Upper lobe of left lung (tissue), 6 donors: ENCODE measurements around the gene MRC2. TPM values are rescaled to one million over a fixed set of nuclear protein-coding genes. Genes with fewer than 3 reads are reported as not detected.

Source experiments
- ATAC-seq, 2 donors: fragments of 200-7000 bp; cut with Tn5 transposase; one replicate each; pipeline ENCODE4 v1.9.1; 2022; ENCODE audit warnings: mild to moderate bottlenecking in 2 of 2, moderate library complexity in 2 of 2; ENCODE audit not compliant: low FRiP score in 2 of 2
- DNase-seq, 2 donors: peaks; one replicate each; pipeline ENCODE4 v3.0.0-alpha.2; 2019 to 2020
- H3K27ac ChIP-seq, 4 donors: fragments of 200-600 bp; sonication (generic); one replicate each; pipeline ENCODE4 v1.5.1; 2016 to 2019
- H3K27me3 ChIP-seq, 4 donors: fragments of 200-600 bp; sonication (generic); one replicate each; pipeline ENCODE4 v1.5.1; 2017 to 2019
- H3K36me3 ChIP-seq, 4 donors: fragments of 200-600 bp; sonication (generic); one replicate each; pipeline ENCODE4 v1.5.1; 2016 to 2019
- H3K4me1 ChIP-seq, 4 donors: fragments of 200-600 bp; sonication (generic); one replicate each; pipeline ENCODE4 v1.5.1; 2018 to 2019
- H3K4me3 ChIP-seq, 4 donors: fragments of 200-600 bp; sonication (generic); one replicate each; pipeline ENCODE4 v1.5.1; 2017 to 2019; ENCODE audit warnings: mild to moderate bottlenecking in 2 of 4, moderate library complexity in 1 of 4
- H3K9me3 ChIP-seq, 4 donors: fragments of 200-600 bp; sonication (generic); one replicate each; pipeline ENCODE4 v1.5.1; 2018 to 2019
- EP300 ChIP-seq, 4 donors: sonication (generic); formaldehyde crosslinking; IDR thresholded peaks; one replicate each; pipeline ENCODE4 v1.5.1; 2017; ENCODE audit warnings: antibody characterized with exemption in 4 of 4, control low read depth in 2 of 4
- POLR2A ChIP-seq, 4 donors: fragments of 450-650 bp; IDR thresholded peaks; one replicate each; pipeline ENCODE4 v1.5.1; 2016 to 2017; ENCODE audit warnings: antibody characterized with exemption in 4 of 4, mild to moderate bottlenecking in 2 of 4
- POLR2AphosphoS5 ChIP-seq, 2 donors: sonication (generic); formaldehyde crosslinking; IDR thresholded peaks; one replicate each; pipeline ENCODE4 v1.5.1; 2017; ENCODE audit warnings: antibody characterized with exemption in 2 of 2
- WGBS, 2 donors: methylation state at CpG; one replicate each; pipeline ENCODE4 v1.1.5; 2017 to 2018; 5-methylcytosine and 5-hydroxymethylcytosine counted together
- total RNA-seq, 6 donors: library from RNA; depleted of rRNA in 4 of 6; stranded (reverse); fragments of >200 nt in 4 of 6; gene quantifications; one replicate each; pipeline versions ENCODE4 v1.1.0 to v1.2.1, GENCODE V29; 2016 to 2021
- TF ChIP-seq, protein P1 (sequence below), 6 experiments: fragments of 450-650 bp in 4 of 6; fragments of 200-600 bp in 2 of 6; sonication (generic) in 2 of 6; IDR thresholded peaks; one replicate each; pipeline ENCODE4 v1.5.1; 2016 to 2019; ENCODE audit warnings: antibody characterized with exemption in 6 of 6
- donor health status: DM: no; HTN: no; CAD: no; lungs with moderate emphysema.
- donor health status: DM: no; HTN: yes; CAD: no; lungs with severe emphysema.

Gene MRC2
- total RNA-seq, 6 donors from 2014 or later = 32.1 to 185 (median 116) TPM

DNA sequence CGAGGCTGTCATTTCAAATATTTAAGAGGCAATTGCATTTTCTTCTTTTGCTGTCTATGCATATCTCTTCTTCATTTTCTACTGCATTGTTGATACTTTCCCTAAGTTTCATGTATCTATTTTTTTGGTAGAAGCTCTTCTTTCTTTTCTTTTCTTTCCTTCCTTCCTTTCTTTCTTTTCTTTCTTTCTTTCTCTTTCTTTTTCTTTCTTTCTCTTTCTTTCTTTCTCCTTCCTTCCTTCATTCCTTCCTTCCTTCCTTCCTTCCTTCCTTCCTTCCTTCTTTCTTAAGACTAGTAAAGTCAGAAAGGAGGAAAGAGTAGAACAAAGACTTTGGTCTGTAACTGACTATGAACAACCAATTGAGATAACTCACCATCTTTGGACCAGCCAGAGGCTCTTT is 33.9 kb downstream of the MRC2 start:
- Histone ChIP-seq H3K4me3 (no peak overlapping the region), H3K9me3 (peaks cover 0 to 9% (median 0%) of the 10 kb centered on the region in 4 donors), H3K27ac (no peak overlapping the region), H3K36me3 (peaks cover 0 to 4% (median 0%) of the 10 kb centered on the region in 4 donors), H3K4me1 (no peaks in the 10 kb centered on the region), H3K27me3 (no peaks in the 10 kb centered on the region)
- ATAC-seq (no peak), DNase-seq (no peak)
- TF ChIP-seq POLR2A (IDR thresholded peaks at IDR 0.05) (no peak), POLR2AphosphoS5 (IDR thresholded peaks at IDR 0.05) (no peak), EP300 (IDR thresholded peaks at IDR 0.05) (no peak)
- TF ChIP-seq, protein P1, sequence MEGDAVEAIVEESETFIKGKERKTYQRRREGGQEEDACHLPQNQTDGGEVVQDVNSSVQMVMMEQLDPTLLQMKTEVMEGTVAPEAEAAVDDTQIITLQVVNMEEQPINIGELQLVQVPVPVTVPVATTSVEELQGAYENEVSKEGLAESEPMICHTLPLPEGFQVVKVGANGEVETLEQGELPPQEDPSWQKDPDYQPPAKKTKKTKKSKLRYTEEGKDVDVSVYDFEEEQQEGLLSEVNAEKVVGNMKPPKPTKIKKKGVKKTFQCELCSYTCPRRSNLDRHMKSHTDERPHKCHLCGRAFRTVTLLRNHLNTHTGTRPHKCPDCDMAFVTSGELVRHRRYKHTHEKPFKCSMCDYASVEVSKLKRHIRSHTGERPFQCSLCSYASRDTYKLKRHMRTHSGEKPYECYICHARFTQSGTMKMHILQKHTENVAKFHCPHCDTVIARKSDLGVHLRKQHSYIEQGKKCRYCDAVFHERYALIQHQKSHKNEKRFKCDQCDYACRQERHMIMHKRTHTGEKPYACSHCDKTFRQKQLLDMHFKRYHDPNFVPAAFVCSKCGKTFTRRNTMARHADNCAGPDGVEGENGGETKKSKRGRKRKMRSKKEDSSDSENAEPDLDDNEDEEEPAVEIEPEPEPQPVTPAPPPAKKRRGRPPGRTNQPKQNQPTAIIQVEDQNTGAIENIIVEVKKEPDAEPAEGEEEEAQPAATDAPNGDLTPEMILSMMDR (IDR thresholded peaks at IDR 0.05) = no peak
- WGBS, 2 donors = 91 to 95% methylated on average over 1 of the region's 1 CpG

DNA sequence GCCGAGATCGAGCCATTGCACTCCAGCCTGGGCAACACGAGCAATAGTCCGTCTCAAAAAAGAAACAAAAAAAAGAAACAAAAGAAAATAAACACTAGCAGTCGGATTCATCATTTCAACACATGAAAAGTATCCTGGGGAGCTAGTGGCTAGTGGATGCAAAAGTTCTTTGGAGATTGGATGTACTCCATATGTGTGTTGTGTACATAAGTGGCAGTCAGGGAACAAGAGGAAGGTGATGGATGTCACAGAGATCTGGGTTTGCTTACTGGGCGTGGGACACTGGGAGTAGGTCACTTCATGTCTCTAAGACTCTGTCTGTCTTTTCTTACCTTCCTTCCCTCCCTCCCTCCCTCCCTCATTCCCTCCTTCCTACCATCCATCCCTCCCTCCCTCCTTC is 35.4 kb downstream of the MRC2 start:
- 79 to 85% methylated on average over 6 of the region's 6 CpGs for WGBS, 2 donors
- H3K36me3 ChIP-seq = peaks cover 0 to 11% (median 2%) of the 10 kb centered on the region in 4 donors
- H3K9me3 ChIP-seq = peaks cover 0 to 9% (median 0%) of the 10 kb centered on the region in 4 donors
- no peak for TF ChIP-seq POLR2AphosphoS5 (IDR thresholded peaks at IDR 0.05)
- no peak for TF ChIP-seq EP300 (IDR thresholded peaks at IDR 0.05)
- TF ChIP-seq, protein P1 (IDR thresholded peaks at IDR 0.05) = no peak
- no peak for TF ChIP-seq POLR2A (IDR thresholded peaks at IDR 0.05)
- H3K4me1 ChIP-seq = no peaks in the 10 kb centered on the region
- ATAC-seq = no peak
- H3K27me3 ChIP-seq = no peaks in the 10 kb centered on the region
- H3K27ac ChIP-seq = no peak overlapping the region
- no peak for DNase-seq
- H3K4me3 ChIP-seq = no peak overlapping the region

DNA sequence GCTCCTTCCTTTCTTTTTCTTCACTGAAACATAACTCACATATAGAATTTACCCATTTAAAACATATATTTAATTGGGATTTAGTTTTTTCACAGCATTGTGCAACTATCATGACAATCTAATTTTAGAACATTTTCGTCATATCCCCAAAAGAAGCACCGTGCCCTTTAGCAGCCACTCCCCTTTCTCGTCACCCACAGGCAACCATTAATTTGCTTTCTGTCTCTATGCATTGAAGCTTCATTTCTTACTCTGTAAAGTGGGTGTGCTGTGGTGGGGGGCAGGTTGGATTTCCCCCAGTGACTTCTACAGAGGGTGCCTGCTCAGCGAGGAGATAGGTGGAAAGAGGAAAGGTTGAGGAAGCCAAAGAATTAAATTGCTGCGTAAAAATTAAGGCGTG is 35.8 kb downstream of the MRC2 start:
- Histone ChIP-seq H3K4me1 (no peaks in the 10 kb centered on the region), H3K36me3 (peaks cover 0 to 11% (median 2%) of the 10 kb centered on the region in 4 donors), H3K27me3 (no peaks in the 10 kb centered on the region), H3K27ac (no peak overlapping the region), H3K4me3 (no peak overlapping the region), H3K9me3 (peaks cover 0 to 9% (median 0%) of the 10 kb centered on the region in 4 donors)
- WGBS, 2 donors = 67 to 69% methylated on average over 6 of the region's 6 CpGs
- ATAC-seq (no peak), DNase-seq (no peak)
- TF ChIP-seq POLR2AphosphoS5 (IDR thresholded peaks at IDR 0.05) = no peak
- TF ChIP-seq, protein P1 (IDR thresholded peaks at IDR 0.05) = no peak
- no peak for TF ChIP-seq POLR2A (IDR thresholded peaks at IDR 0.05)
- no peak for TF ChIP-seq EP300 (IDR thresholded peaks at IDR 0.05)

DNA sequence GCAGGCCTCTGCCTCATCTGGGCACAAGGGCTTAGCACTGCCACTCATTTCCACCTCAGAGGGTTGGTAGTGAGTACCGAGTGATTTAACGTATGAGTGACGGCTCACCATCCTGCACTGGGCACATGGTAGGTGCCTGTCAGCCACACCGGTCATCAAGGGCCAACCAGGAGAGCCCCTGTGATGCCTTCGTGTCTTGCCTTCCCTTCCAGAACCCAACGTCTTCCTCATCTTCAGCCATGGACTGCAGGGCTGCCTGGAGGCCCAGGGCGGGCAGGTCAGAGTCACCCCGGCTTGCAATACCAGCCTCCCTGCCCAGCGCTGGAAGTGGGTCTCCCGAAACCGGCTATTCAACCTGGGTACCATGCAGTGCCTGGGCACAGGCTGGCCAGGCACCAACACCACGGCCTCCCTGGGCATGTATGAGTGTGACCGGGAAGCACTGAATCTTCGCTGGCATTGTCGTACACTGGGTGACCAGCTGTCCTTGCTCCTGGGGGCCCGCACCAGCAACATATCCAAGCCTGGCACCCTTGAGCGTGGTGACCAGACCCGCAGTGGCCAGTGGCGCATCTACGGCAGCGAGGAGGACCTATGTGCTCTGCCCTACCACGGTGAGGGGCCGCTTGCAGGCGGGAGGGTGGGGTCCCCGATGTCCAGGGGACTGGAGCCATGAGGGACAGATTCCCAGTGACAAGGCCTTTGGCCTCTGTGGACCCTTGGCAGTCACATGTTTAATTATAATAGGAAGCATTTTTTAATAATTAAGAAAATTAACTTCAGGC is 37.1 kb downstream of the MRC2 start:
- TF ChIP-seq, protein P1 (IDR thresholded peaks at IDR 0.05) = no peak
- TF ChIP-seq POLR2AphosphoS5 (IDR thresholded peaks at IDR 0.05) (no peak), EP300 (IDR thresholded peaks at IDR 0.05) (no peak), POLR2A (IDR thresholded peaks at IDR 0.05) (no peak)
- Histone ChIP-seq H3K4me1 (no peaks in the 10 kb centered on the region), H3K27me3 (no peaks in the 10 kb centered on the region), H3K36me3 (peaks cover 0 to 12% (median 2%) of the 10 kb centered on the region in 4 donors), H3K27ac (no peak overlapping the region), H3K4me3 (no peak overlapping the region), H3K9me3 (peaks cover 0 to 9% (median 0%) of the 10 kb centered on the region in 4 donors)
- ATAC-seq (no peak), DNase-seq (peak in 1 of 2 donors; percentile 55)
- 88 to 91% methylated on average over 7 to 18 of the region's 25 CpGs for WGBS, 2 donors
